WTC11 (cell line): ENCODE measurements around the gene PPP1R9A. TPM values are rescaled to one million over a fixed set of nuclear protein-coding genes. Genes with fewer than 3 reads are reported as not detected.

Experiments used
- ATAC-seq: fragments of 200-7000 bp; cut with Tn5 transposase; 2 replicates; pipeline ENCODE4 v1.10.0; 2021; ENCODE audit warnings: mild to moderate bottlenecking, moderate library complexity
- CTCF ChIA-PET: fragments of 300-600 bp; sonication (Branson Sonifier 250); formaldehyde crosslinking; loops from one replicate; lab custom pipeline; 2021; ENCODE audit warnings: antibody characterized with exemption; lab: Charles Lee
- POLR2A ChIA-PET: fragments of 350-600 bp; sonication (Branson Sonifier 250); formaldehyde crosslinking; loops from one replicate; lab custom pipeline; 2021; ENCODE audit warnings: antibody characterized with exemption; lab: Charles Lee
- DNase-seq: peaks from one replicate; pipeline ENCODE4 v3.0.0; 2021; ENCODE audit warnings: low spot score
- H3K27ac Mint-ChIP-seq: 2 replicates; pipeline ENCODE4 v1.8.0; 2021; ENCODE audit warnings: mixed read lengths
- H3K27me3 Mint-ChIP-seq: 2 replicates; pipeline ENCODE4 v1.8.0; 2021; ENCODE audit warnings: low read depth, mild to moderate bottlenecking, moderate library complexity, mixed read lengths
- H3K36me3 Mint-ChIP-seq: 2 replicates; pipeline ENCODE4 v1.8.0; 2021; ENCODE audit warnings: mixed read lengths
- H3K4me1 Mint-ChIP-seq: 2 replicates; pipeline ENCODE4 v1.8.0; 2022; ENCODE audit warnings: mixed read lengths
- H3K4me3 Mint-ChIP-seq: 2 replicates; pipeline ENCODE4 v1.8.0; 2021; ENCODE audit warnings: mild to moderate bottlenecking, moderate library complexity, mixed read lengths
- H3K9me3 Mint-ChIP-seq: 2 replicates; pipeline ENCODE4 v1.8.0; 2021; ENCODE audit warnings: mixed read lengths
- AR ChIP-seq: fragments of 250-450 bp; sonication (Bioruptor Pico); IDR thresholded peaks from 2 replicates; pipeline ENCODE4 v1.9.0; 2021; ENCODE audit warnings: mild to moderate bottlenecking
- CBFB ChIP-seq: sonication (generic); formaldehyde crosslinking; IDR thresholded peaks from 2 replicates; pipeline ENCODE4 v1.8.1; 2022; ENCODE audit warnings: mild to moderate bottlenecking, low read depth, missing genetic modification reagents
- E2F5 ChIP-seq: sonication (generic); formaldehyde crosslinking; IDR thresholded peaks from 2 replicates; pipeline ENCODE4 v1.8.1; 2022; ENCODE audit warnings: mild to moderate bottlenecking, moderate library complexity, missing genetic modification reagents
- ELF4 ChIP-seq: sonication (generic); formaldehyde crosslinking; IDR thresholded peaks from 2 replicates; pipeline ENCODE4 v1.8.1; 2022; ENCODE audit warnings: low read depth, mild to moderate bottlenecking, moderate library complexity, missing genetic modification reagents
- EMX1 ChIP-seq: fragments of 250-450 bp; sonication (Bioruptor Pico); IDR thresholded peaks from 2 replicates; pipeline ENCODE4 v1.8.0; 2021; ENCODE audit warnings: mild to moderate bottlenecking
- JAZF1 ChIP-seq: fragments of 250-450 bp; sonication (Bioruptor Pico); IDR thresholded peaks from 2 replicates; pipeline ENCODE4 v1.9.0; 2021; ENCODE audit warnings: moderate library complexity, mild to moderate bottlenecking, inconsistent platforms
- JUN ChIP-seq: sonication (generic); formaldehyde crosslinking; IDR thresholded peaks from 2 replicates; pipeline ENCODE4 v1.8.0; 2023; ENCODE audit warnings: mild to moderate bottlenecking, missing genetic modification reagents
- NFATC4 ChIP-seq: fragments of 250-450 bp; sonication (Bioruptor Pico); IDR thresholded peaks from 2 replicates; pipeline ENCODE4 v1.9.0; 2021; ENCODE audit warnings: mild to moderate bottlenecking
- NFYB ChIP-seq: sonication (generic); formaldehyde crosslinking; conservative IDR thresholded peaks from 2 replicates; pipeline ENCODE4 v1.8.0; 2022; ENCODE audit warnings: low read depth, missing genetic modification reagents
- NR2C2 ChIP-seq: sonication (generic); formaldehyde crosslinking; IDR thresholded peaks from 2 replicates; pipeline ENCODE4 v1.8.0; 2022; ENCODE audit warnings: mild to moderate bottlenecking, missing genetic modification reagents
- SOX15 ChIP-seq: fragments of 250-450 bp; sonication (Bioruptor Pico); IDR thresholded peaks from 2 replicates; pipeline ENCODE4 v1.9.0; 2021; ENCODE audit warnings: mild to moderate bottlenecking
- TCF7 ChIP-seq: sonication (generic); formaldehyde crosslinking; IDR thresholded peaks from 2 replicates; pipeline ENCODE4 v1.8.0; 2022; ENCODE audit warnings: mild to moderate bottlenecking, low read depth, missing genetic modification reagents, moderate library complexity
- TEAD1 ChIP-seq: sonication (generic); formaldehyde crosslinking; IDR thresholded peaks from 2 replicates; pipeline ENCODE4 v1.8.0; 2022; ENCODE audit warnings: mild to moderate bottlenecking, missing genetic modification reagents
- TP53 ChIP-seq: sonication (generic); formaldehyde crosslinking; IDR thresholded peaks from 2 replicates; pipeline ENCODE4 v1.8.1; 2023; ENCODE audit warnings: mild to moderate bottlenecking, missing genetic modification reagents
- ZNF396 ChIP-seq: fragments of 250-450 bp; sonication (Bioruptor Pico); IDR thresholded peaks from 2 replicates; pipeline ENCODE4 v1.8.0; 2021; ENCODE audit warnings: mild to moderate bottlenecking, moderate library complexity, borderline replicate concordance
- ZSCAN18 ChIP-seq: fragments of 250-450 bp; sonication (Bioruptor Pico); IDR thresholded peaks from 2 replicates; pipeline ENCODE4 v2.1.2; 2022; ENCODE audit warnings: mild to moderate bottlenecking, moderate library complexity
- total RNA-seq: library from RNA; stranded (reverse); gene quantifications from 3 replicates; pipeline ENCODE4 v1.2.3, GENCODE V29; 2021
- TF ChIP-seq, protein P1 (sequence below): fragments of 250-450 bp; sonication (Bioruptor Pico); IDR thresholded peaks from 2 replicates; pipeline ENCODE4 v1.9.0; 2021; ENCODE audit warnings: moderate library complexity, mild to moderate bottlenecking, inconsistent platforms, borderline replicate concordance
- TF ChIP-seq, protein P2 (sequence below): sonication (generic); formaldehyde crosslinking; IDR thresholded peaks from 2 replicates; pipeline ENCODE4 v1.8.0; 2022; ENCODE audit warnings: mild to moderate bottlenecking, missing genetic modification reagents
- TF ChIP-seq, protein P3 (sequence below): sonication (generic); formaldehyde crosslinking; IDR thresholded peaks from 2 replicates; pipeline ENCODE4 v1.8.0; 2022; ENCODE audit warnings: mild to moderate bottlenecking, missing genetic modification reagents
- TF ChIP-seq, protein P4 (sequence below): sonication (generic); formaldehyde crosslinking; IDR thresholded peaks from 2 replicates; pipeline ENCODE4 v1.8.0; 2023; ENCODE audit warnings: mild to moderate bottlenecking, missing genetic modification reagents
- TF ChIP-seq, protein P5 (sequence below): sonication (generic); formaldehyde crosslinking; IDR thresholded peaks from 2 replicates; pipeline ENCODE4 v1.8.1; 2023; ENCODE audit warnings: mild to moderate bottlenecking, missing genetic modification reagents, moderate library complexity

PPP1R9A gene
- total RNA-seq, 1 experiment from 2014 or later = 16.8 TPM

DNA sequence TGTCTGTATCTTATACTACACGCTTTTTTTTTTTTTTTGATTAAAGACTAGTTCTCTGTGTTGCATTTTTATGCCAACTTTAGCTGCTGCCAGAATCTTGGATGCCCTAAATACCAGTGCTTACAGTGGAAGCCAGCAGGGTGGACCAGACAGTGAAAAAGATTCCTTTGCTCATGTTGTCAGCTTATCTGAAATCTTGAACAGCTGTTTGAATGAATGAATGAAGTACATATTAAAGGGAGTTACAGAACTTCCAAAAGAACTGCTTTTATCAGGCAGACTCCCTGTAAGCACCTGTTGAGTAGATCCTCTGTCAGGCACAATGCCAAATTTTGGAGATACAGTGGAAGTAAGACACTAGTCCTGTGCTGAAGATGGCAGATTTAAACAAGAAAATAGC is 184.9 kb downstream of the PPP1R9A start:
- CTCF ChIA-PET = no interaction called here
- ATAC-seq (no peak), DNase-seq (no peak)
- TF ChIP-seq, protein P1, sequence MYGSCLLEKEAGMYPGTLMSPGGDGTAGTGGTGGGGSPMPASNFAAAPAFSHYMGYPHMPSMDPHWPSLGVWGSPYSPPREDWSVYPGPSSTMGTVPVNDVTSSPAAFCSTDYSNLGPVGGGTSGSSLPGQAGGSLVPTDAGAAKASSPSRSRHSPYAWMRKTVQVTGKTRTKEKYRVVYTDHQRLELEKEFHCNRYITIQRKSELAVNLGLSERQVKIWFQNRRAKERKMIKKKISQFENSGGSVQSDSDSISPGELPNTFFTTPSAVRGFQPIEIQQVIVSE = no peak
- TF ChIP-seq NR2C2 (CRISPR knock-in tag) (no peak), E2F5 (CRISPR knock-in tag) (no peak), ZNF396 (CRISPR knock-in tag) (no peak), JAZF1 (CRISPR knock-in tag) (no peak), CBFB (no peak), EMX1 (no peak), TP53 (CRISPR knock-in tag) (no peak), TCF7 (no peak), ELF4 (CRISPR knock-in tag) (no peak), AR (no peak), JUN (CRISPR knock-in tag) (no peak)
- TF ChIP-seq, protein P2, sequence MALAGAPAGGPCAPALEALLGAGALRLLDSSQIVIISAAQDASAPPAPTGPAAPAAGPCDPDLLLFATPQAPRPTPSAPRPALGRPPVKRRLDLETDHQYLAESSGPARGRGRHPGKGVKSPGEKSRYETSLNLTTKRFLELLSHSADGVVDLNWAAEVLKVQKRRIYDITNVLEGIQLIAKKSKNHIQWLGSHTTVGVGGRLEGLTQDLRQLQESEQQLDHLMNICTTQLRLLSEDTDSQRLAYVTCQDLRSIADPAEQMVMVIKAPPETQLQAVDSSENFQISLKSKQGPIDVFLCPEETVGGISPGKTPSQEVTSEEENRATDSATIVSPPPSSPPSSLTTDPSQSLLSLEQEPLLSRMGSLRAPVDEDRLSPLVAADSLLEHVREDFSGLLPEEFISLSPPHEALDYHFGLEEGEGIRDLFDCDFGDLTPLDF (CRISPR knock-in tag) = no peak
- TF ChIP-seq, protein P3, sequence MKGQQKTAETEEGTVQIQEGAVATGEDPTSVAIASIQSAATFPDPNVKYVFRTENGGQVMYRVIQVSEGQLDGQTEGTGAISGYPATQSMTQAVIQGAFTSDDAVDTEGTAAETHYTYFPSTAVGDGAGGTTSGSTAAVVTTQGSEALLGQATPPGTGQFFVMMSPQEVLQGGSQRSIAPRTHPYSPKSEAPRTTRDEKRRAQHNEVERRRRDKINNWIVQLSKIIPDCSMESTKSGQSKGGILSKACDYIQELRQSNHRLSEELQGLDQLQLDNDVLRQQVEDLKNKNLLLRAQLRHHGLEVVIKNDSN = no peak
- Mint-ChIP-seq H3K9me3 (no peaks in the 10 kb centered on the region), H3K36me3 (no peaks in the 10 kb centered on the region), H3K27ac (no peak overlapping the region), H3K27me3 (no peaks in the 10 kb centered on the region), H3K4me3 (no peak overlapping the region), H3K4me1 (peaks cover 37% of the 10 kb centered on the region)
- POLR2A ChIA-PET = no interaction called here

DNA sequence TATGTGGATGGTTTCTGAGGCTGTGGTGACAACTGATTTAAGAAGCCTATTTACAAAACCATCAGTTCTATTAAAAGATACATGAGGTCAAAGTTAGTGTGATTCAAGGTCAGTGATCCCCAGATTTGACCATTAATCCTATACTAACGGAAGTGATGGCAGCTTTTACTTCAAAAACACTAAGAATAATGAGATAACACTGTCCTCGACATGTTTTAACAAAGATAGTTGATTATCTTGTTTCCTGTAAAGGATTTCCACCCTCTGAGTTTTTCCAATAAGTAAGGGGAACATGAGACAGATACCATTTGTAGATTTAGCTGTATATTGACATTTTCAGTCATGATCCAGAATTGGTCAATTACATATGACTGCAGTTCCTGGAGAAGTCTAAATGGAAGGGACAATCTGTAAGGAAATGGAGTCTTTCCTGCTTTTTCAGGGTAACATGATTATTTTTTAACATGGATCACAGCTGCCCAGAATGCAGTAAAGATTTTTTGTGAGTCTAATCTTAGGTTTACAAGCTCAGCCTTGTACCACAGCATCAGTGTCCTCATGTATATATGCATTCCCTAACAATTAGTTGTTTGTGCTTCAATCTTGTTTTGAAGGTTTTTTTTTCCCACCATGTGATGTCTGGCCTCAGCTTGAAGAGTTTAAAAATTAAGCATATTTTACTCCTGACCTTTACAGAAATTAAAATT is 188.0 kb downstream of the PPP1R9A start:
- no peak for DNase-seq
- Mint-ChIP-seq H3K27me3 (no peaks in the 10 kb centered on the region), H3K36me3 (no peaks in the 10 kb centered on the region), H3K4me3 (no peak overlapping the region), H3K27ac (no peak overlapping the region), H3K4me1 (peaks cover 38% of the 10 kb centered on the region), H3K9me3 (no peaks in the 10 kb centered on the region)
- no peak for ATAC-seq
- POLR2A ChIA-PET = no interaction called here
- CTCF ChIA-PET = no interaction called here
- TF ChIP-seq, protein P4, sequence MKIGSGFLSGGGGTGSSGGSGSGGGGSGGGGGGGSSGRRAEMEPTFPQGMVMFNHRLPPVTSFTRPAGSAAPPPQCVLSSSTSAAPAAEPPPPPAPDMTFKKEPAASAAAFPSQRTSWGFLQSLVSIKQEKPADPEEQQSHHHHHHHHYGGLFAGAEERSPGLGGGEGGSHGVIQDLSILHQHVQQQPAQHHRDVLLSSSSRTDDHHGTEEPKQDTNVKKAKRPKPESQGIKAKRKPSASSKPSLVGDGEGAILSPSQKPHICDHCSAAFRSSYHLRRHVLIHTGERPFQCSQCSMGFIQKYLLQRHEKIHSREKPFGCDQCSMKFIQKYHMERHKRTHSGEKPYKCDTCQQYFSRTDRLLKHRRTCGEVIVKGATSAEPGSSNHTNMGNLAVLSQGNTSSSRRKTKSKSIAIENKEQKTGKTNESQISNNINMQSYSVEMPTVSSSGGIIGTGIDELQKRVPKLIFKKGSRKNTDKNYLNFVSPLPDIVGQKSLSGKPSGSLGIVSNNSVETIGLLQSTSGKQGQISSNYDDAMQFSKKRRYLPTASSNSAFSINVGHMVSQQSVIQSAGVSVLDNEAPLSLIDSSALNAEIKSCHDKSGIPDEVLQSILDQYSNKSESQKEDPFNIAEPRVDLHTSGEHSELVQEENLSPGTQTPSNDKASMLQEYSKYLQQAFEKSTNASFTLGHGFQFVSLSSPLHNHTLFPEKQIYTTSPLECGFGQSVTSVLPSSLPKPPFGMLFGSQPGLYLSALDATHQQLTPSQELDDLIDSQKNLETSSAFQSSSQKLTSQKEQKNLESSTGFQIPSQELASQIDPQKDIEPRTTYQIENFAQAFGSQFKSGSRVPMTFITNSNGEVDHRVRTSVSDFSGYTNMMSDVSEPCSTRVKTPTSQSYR (CRISPR knock-in tag) = no peak
- TF ChIP-seq ZSCAN18 (CRISPR knock-in tag) (no peak), NFATC4 (no peak), SOX15 (CRISPR knock-in tag) (no peak), NFYB (CRISPR knock-in tag) (no peak), TEAD1 (CRISPR knock-in tag) (no peak)
- TF ChIP-seq, protein P5, sequence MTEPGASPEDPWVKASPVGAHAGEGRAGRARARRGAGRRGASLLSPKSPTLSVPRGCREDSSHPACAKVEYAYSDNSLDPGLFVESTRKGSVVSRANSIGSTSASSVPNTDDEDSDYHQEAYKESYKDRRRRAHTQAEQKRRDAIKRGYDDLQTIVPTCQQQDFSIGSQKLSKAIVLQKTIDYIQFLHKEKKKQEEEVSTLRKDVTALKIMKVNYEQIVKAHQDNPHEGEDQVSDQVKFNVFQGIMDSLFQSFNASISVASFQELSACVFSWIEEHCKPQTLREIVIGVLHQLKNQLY (CRISPR knock-in tag) = no peak
